ENCODE measurements around the gene FAT4.

DNA sequence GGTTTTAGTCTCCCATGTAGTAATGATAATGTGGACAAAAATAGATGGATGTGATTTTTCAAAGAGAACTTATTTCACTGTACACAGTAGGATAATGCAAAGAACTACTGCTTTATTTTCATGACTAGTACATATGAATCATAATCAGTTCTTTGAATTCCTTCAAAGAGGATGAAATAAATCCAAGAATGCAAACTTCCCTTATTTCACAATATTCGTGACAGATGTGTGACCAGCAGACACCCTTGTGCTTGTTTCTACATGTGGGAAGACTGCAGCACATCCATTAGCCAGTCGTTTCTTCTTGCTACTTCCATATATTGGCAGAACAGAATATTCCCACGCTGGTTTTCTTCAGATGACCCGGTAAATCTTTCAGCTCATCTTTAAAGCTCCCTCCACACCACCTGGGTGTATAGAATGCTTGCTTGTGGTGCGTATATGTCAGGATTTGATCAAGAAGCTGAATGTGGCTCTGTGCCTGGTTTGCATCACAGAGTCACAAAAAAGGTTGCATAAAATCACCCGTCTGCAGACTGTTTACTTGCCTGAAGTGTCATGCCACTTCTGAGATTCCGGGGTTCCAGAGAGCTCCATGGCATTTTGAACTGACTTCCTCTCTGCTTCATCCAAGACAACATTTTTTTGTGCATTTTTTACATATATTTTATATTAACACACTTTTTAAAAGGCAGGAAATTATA is 47.7 kb upstream of the FAT4 start:
- TF ChIP-seq EP300 (IDR thresholded peaks at IDR 0.05) = no peak
- TF ChIP-seq, protein P1, sequence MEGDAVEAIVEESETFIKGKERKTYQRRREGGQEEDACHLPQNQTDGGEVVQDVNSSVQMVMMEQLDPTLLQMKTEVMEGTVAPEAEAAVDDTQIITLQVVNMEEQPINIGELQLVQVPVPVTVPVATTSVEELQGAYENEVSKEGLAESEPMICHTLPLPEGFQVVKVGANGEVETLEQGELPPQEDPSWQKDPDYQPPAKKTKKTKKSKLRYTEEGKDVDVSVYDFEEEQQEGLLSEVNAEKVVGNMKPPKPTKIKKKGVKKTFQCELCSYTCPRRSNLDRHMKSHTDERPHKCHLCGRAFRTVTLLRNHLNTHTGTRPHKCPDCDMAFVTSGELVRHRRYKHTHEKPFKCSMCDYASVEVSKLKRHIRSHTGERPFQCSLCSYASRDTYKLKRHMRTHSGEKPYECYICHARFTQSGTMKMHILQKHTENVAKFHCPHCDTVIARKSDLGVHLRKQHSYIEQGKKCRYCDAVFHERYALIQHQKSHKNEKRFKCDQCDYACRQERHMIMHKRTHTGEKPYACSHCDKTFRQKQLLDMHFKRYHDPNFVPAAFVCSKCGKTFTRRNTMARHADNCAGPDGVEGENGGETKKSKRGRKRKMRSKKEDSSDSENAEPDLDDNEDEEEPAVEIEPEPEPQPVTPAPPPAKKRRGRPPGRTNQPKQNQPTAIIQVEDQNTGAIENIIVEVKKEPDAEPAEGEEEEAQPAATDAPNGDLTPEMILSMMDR (IDR thresholded peaks at IDR 0.05) = no peak
- no peak for TF ChIP-seq POLR2A (IDR thresholded peaks at IDR 0.05)
